H1 (cell line): ENCODE results near the gene CDCA5. TPM values are rescaled to one million over a fixed set of nuclear protein-coding genes. Genes with fewer than 3 reads are reported as not detected.

Experiments
- ASH2L ChIP-seq: fragments of 200-600, 300-600 bp; sonication (generic); IDR thresholded peaks from one replicate; pipeline ENCODE4 v1.7.1; 2017; ENCODE audit warnings: low read length
- BCL11A ChIP-seq, 2 experiments: IDR thresholded peaks; one replicate each; pipeline ENCODE4 v1.6.1; 2011; ENCODE audit warnings: low read depth in 2 of 2, low read length in 2 of 2, mild to moderate bottlenecking in 2 of 2
- CBX8 ChIP-seq: fragments of 300-800, 300-1000 bp; sonication (generic); IDR thresholded peaks from 2 replicates; pipeline ENCODE4 v1.7.1; 2016; ENCODE audit warnings: low read depth, low read length, borderline replicate concordance
- CHD2 ChIP-seq: IDR thresholded peaks from 2 replicates; pipeline ENCODE4 v1.6.1; 2012; ENCODE audit warnings: low read length, improper control_type of control experiment
- EZH2 ChIP-seq: fragments of 200-600 bp; sonication (generic); IDR thresholded peaks from 2 replicates; pipeline ENCODE4 v1.7.1; 2012; ENCODE audit warnings: low read depth, mild to moderate bottlenecking, moderate library complexity, low read length, inconsistent platforms; ENCODE audit not compliant: severe bottlenecking
- GTF2F1 ChIP-seq: IDR thresholded peaks from 2 replicates; pipeline ENCODE4 v1.6.1; 2012; ENCODE audit warnings: low read depth, low read length, improper control_type of control experiment, borderline replicate concordance
- HDAC2 ChIP-seq, 2 experiments: fragments of 300-600 bp in 1 of 2; sonication (generic) in 1 of 2; IDR thresholded peaks; 2 replicates each; pipeline ENCODE4 v1.6.1; 2011 to 2012; ENCODE audit warnings: low read depth in 2 of 2, low read length in 2 of 2, mild to moderate bottlenecking in 2 of 2, moderate library complexity in 2 of 2, borderline replicate concordance in 1 of 2, inconsistent platforms in 1 of 2
- KDM1A ChIP-seq: fragments of 200-600, 300-600 bp; sonication (generic); IDR thresholded peaks from 2 replicates; pipeline ENCODE4 v1.7.1; 2016; ENCODE audit warnings: mild to moderate bottlenecking, low read length, borderline replicate concordance
- MAFK ChIP-seq: IDR thresholded peaks from 2 replicates; pipeline ENCODE4 v1.6.1; 2012; ENCODE audit warnings: low read depth, mild to moderate bottlenecking, improper control_type of control experiment, low read length
- MAX ChIP-seq: IDR thresholded peaks from 2 replicates; pipeline ENCODE4 v1.6.1; 2012; ENCODE audit warnings: inconsistent platforms
- RBBP5 ChIP-seq: IDR thresholded peaks from 2 replicates; pipeline ENCODE4 v1.7.1; 2012; ENCODE audit warnings: low read depth, mild to moderate bottlenecking, inconsistent platforms, low read length, moderate library complexity, borderline replicate concordance
- RFX5 ChIP-seq: IDR thresholded peaks from 2 replicates; pipeline ENCODE4 v1.6.1; 2011; ENCODE audit warnings: low read depth, low read length, improper control_type of control experiment, borderline replicate concordance
- SAP30 ChIP-seq: fragments of 300-600 bp; sonication (generic); IDR thresholded peaks from 2 replicates; pipeline ENCODE4 v1.7.1; 2012; ENCODE audit warnings: low read length, moderate library complexity, mild to moderate bottlenecking, inconsistent platforms; ENCODE audit not compliant: insufficient read depth, insufficient replicate concordance
- SIN3A ChIP-seq, 2 experiments: IDR thresholded peaks in 1 of 2; conservative IDR thresholded peaks in 1 of 2; 2 replicates each; pipeline ENCODE4 v1.6.1; 2011 to 2012; ENCODE audit warnings: low read length in 2 of 2, improper control_type of control experiment in 1 of 2, low read depth in 1 of 2, mild to moderate bottlenecking in 1 of 2
- SP2 ChIP-seq: IDR thresholded peaks from 2 replicates; pipeline ENCODE4 v1.6.1; 2012; ENCODE audit warnings: mild to moderate bottlenecking, low read length, inconsistent platforms
- SUZ12 ChIP-seq: fragments of 200-600 bp; sonication (generic); IDR thresholded peaks from 2 replicates; pipeline ENCODE4 v1.6.1; 2012; ENCODE audit warnings: mild to moderate bottlenecking, inconsistent platforms, low read length, moderate library complexity, mixed read lengths
- TAF1 ChIP-seq: IDR thresholded peaks from 2 replicates; pipeline ENCODE4 v1.6.1; 2011; ENCODE audit warnings: mild to moderate bottlenecking, low read depth, low read length
- TBP ChIP-seq: IDR thresholded peaks from 2 replicates; pipeline ENCODE4 v1.6.1; 2011; ENCODE audit warnings: low read depth, low read length, improper control_type of control experiment
- TEAD4 ChIP-seq: IDR thresholded peaks from 2 replicates; pipeline ENCODE4 v1.6.1; 2012; ENCODE audit warnings: low read depth, low read length, inconsistent platforms, mixed read lengths
- USF2 ChIP-seq: IDR thresholded peaks from 2 replicates; pipeline ENCODE4 v1.6.1; 2011; ENCODE audit warnings: low read length, improper control_type of control experiment
- YY1 ChIP-seq: IDR thresholded peaks from 2 replicates; pipeline ENCODE4 v1.6.1; 2011; ENCODE audit warnings: low read depth, mild to moderate bottlenecking, low read length
- ZNF274 ChIP-seq: IDR thresholded peaks from 2 replicates; pipeline ENCODE4 v1.7.0; 2012; ENCODE audit warnings: low read length, borderline replicate concordance; ENCODE audit errors: extremely low read depth
- polyA plus RNA-seq, 7 experiments: library from polyadenylated mRNA; depleted of rRNA in 3 of 7; stranded (reverse) in 5 of 7; unstranded in 2 of 7; fragments of >200 nt in 5 of 7; fragments of 200-250 nt in 2 of 7; gene quantifications; 1 replicate in 5 of 7; 2 replicates in 1 of 7; 4 replicates in 1 of 7; pipeline versions ENCODE4 v1.2.1 to v1.2.3, GENCODE V29; 2011 to 2013; ENCODE audit warnings: missing spikeins in 2 of 7, mixed read lengths in 2 of 7
- total RNA-seq: library from RNA; stranded (reverse); fragmentation: NEBNext Ultra II Directional; extraction: Animal tissue kit (Norgen Biotek cat#: 25700); gene quantifications from 2 replicates; pipeline ENCODE4 v1.2.1, GENCODE V29; 2021

CDCA5 gene
- total and polyA plus RNA-seq, 2 of the 8 experiments (the other 6 are each of a cell fraction or from before 2014, with no cell fraction given): 39.2 to 87.0 TPM

- 0 out of 2 replicates have a peak, but pooled peaks have one; percentile 48 for TF ChIP-seq GTF2F1
- peak; percentile 86 for TF ChIP-seq ASH2L
- TF ChIP-seq CHD2: peak; percentile 86
- peak; percentile 66; a peak in 1 of 4 replicates for TF ChIP-seq HDAC2 (IDR thresholded peaks at IDR 0.05; ENCODE audit: borderline replicate concordance in 1 of 2, low read depth in 2 of 2, low read length in 2 of 2)
- TF ChIP-seq RFX5: no peak
- TF ChIP-seq TBP: peak; percentile 90
- peak; percentile 3; the same call in 1 of the 2 replicates for TF ChIP-seq USF2
- TF ChIP-seq BCL11A (IDR thresholded peaks at IDR 0.05; ENCODE audit: low read depth in 2 of 2, low read length in 2 of 2): no peak
- no peak for TF ChIP-seq CBX8
- no peak for TF ChIP-seq SAP30
- 0 out of 2 replicates have a peak, but pooled peaks have one; percentile 71 for TF ChIP-seq RBBP5
- no peak for TF ChIP-seq MAFK
- TF ChIP-seq YY1: peak; percentile 93
- TF ChIP-seq SUZ12: no peak
- no peak for TF ChIP-seq KDM1A
- no peak for TF ChIP-seq SP2
- TF ChIP-seq TAF1: peak; percentile 87
- no peak for TF ChIP-seq EZH2
- peak; percentile 96 to 97 for TF ChIP-seq SIN3A (conservative IDR thresholded peaks at IDR 0.05 in 1 of 2, IDR thresholded peaks at IDR 0.05 in 1 of 2; ENCODE audit: low read depth in 1 of 2, low read length in 2 of 2)
- TF ChIP-seq TEAD4: peak; percentile 51; the same call in 1 of the 2 replicates
- TF ChIP-seq ZNF274: no peak
- peak; percentile 67 for TF ChIP-seq MAX
These were observed 12.3 kb upstream of the CDCA5 start, which contains the start of gene VPS51 (continued) for GRCh38 chr11:65095974-65096806.
